GM12891 (cell line): ENCODE measurements around the gene TRPC4AP.

ENCODE experiments used
- PAX5 ChIP-seq: IDR thresholded peaks from 2 replicates; pipeline ENCODE4 v1.6.1; 2011; ENCODE audit warnings: low read length, moderate library complexity, mild to moderate bottlenecking; ENCODE audit not compliant: insufficient read depth, severe bottlenecking
- POLR2A ChIP-seq: IDR thresholded peaks from 2 replicates; pipeline ENCODE4 v1.6.1; 2011; ENCODE audit warnings: low read depth, low read length, control low read depth
- POLR2AphosphoS5 ChIP-seq: IDR thresholded peaks from 2 replicates; pipeline ENCODE4 v1.6.1; 2011; ENCODE audit warnings: low read depth, low read length, control low read depth
- POU2F2 ChIP-seq: IDR thresholded peaks from 2 replicates; pipeline ENCODE4 v1.6.1; 2011; ENCODE audit warnings: low read depth, mild to moderate bottlenecking, control low read depth, low read length, moderate library complexity
- TAF1 ChIP-seq: IDR thresholded peaks from 2 replicates; pipeline ENCODE4 v1.6.1; 2011; ENCODE audit warnings: low read depth, low read length, control low read depth

DNA sequence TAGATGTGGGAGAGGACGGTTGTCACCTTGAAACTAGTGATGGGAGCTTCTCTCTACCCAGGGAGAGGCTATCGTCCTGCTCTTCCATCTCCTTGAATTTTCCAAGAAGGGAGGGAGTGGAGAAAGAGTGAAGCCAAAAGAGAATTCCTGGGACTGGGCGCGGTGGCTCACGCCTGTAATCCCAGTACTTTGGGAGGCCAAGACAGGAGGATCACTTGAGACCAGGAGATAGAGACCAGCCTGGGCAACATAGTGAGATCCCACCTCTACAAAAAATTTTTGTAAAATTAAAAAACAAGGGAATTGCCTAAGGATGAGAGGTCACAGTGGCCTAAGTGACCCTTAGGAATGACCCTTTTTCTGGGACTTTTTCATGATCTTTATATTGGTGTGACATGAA is 128.1 kb downstream of the TRPC4AP start:
- TF ChIP-seq POU2F2 (no peak), POLR2A (no peak), POLR2AphosphoS5 (no peak), TAF1 (no peak), PAX5 (no peak)
